H1 (cell line): Measurements from ENCODE around the gene SLC7A10. TPM values are rescaled to one million over a fixed set of nuclear protein-coding genes. Genes with fewer than 3 reads are reported as not detected.

Source experiments
- ASH2L ChIP-seq: fragments of 200-600, 300-600 bp; sonication (generic); IDR thresholded peaks from one replicate; pipeline ENCODE4 v1.7.1; 2017; ENCODE audit warnings: low read length
- ATF2 ChIP-seq: IDR thresholded peaks from 2 replicates; pipeline ENCODE4 v1.6.1; 2012; ENCODE audit warnings: low read length, inconsistent platforms
- SP4 ChIP-seq: IDR thresholded peaks from 2 replicates; pipeline ENCODE4 v1.6.1; 2012; ENCODE audit warnings: low read length, inconsistent platforms
- TBP ChIP-seq: IDR thresholded peaks from 2 replicates; pipeline ENCODE4 v1.6.1; 2011; ENCODE audit warnings: low read depth, low read length, improper control_type of control experiment
- YY1 ChIP-seq: IDR thresholded peaks from 2 replicates; pipeline ENCODE4 v1.6.1; 2011; ENCODE audit warnings: low read depth, mild to moderate bottlenecking, low read length
- polyA plus RNA-seq, 7 experiments: library from polyadenylated mRNA; depleted of rRNA in 3 of 7; stranded (reverse) in 5 of 7; unstranded in 2 of 7; fragments of >200 nt in 5 of 7; fragments of 200-250 nt in 2 of 7; gene quantifications; 1 replicate in 5 of 7; 2 replicates in 1 of 7; 4 replicates in 1 of 7; pipeline versions ENCODE4 v1.2.1 to v1.2.3, GENCODE V29; 2011 to 2013; ENCODE audit warnings: missing spikeins in 2 of 7, mixed read lengths in 2 of 7
- total RNA-seq: library from RNA; stranded (reverse); fragmentation: NEBNext Ultra II Directional; extraction: Animal tissue kit (Norgen Biotek cat#: 25700); gene quantifications from 2 replicates; pipeline ENCODE4 v1.2.1, GENCODE V29; 2021

Gene SLC7A10
- total and polyA plus RNA-seq, 2 of the 8 experiments (the other 6 are each of a cell fraction or from before 2014, with no cell fraction given) = 3.7 to 7.1 TPM

GRCh38 chr19:33206261-33207039, 19.2 kb downstream of the SLC7A10 start (continued):
- TF ChIP-seq YY1 = no peak
- no peak for TF ChIP-seq ATF2
- TF ChIP-seq SP4 = no peak
- TF ChIP-seq TBP = no peak
- TF ChIP-seq ASH2L = no peak
